ENCODE data around the gene SLC9C1. TPM values are rescaled to one million over a fixed set of nuclear protein-coding genes. Genes with fewer than 3 reads are reported as not detected.

Gene SLC9C1
- total RNA-seq, 1 donor from 2014 or later = not detected

GRCh38 chr3:112101916-112102315 is 192.1 kb downstream of the SLC9C1 start:
- Mint-ChIP-seq H3K4me1 (ENCODE audit: low read depth, unreplicated experiment) (no peaks in the 10 kb centered on the region), H3K4me3 (ENCODE audit: unreplicated experiment) (no peak overlapping the region), H3K9me3 (ENCODE audit: unreplicated experiment) (no peaks in the 10 kb centered on the region), H3K27me3 (ENCODE audit: unreplicated experiment) (no peaks in the 10 kb centered on the region), H3K27ac (ENCODE audit: unreplicated experiment) (no peak overlapping the region), H3K36me3 (ENCODE audit: unreplicated experiment) (no peaks in the 10 kb centered on the region)
- TF ChIP-seq CTCF (IDR thresholded peaks at IDR 0.05; ENCODE audit: partially characterized antibody, unreplicated experiment) = no peak
- no peak for DNase-seq

GRCh38 chr3:112097378-112097777 is 196.6 kb downstream of the SLC9C1 start:
- no peaks in the 10 kb centered on the region for H3K27me3 Mint-ChIP-seq (ENCODE audit: unreplicated experiment)
- no peaks in the 10 kb centered on the region for H3K36me3 Mint-ChIP-seq (ENCODE audit: unreplicated experiment)
- H3K4me1 Mint-ChIP-seq (ENCODE audit: low read depth, unreplicated experiment) = no peaks in the 10 kb centered on the region
- DNase-seq = no peak
- H3K4me3 Mint-ChIP-seq (ENCODE audit: unreplicated experiment) = no peak overlapping the region
- no peak overlapping the region for H3K27ac Mint-ChIP-seq (ENCODE audit: unreplicated experiment)
- TF ChIP-seq CTCF (IDR thresholded peaks at IDR 0.05; ENCODE audit: partially characterized antibody, unreplicated experiment) = no peak
- no peaks in the 10 kb centered on the region for H3K9me3 Mint-ChIP-seq (ENCODE audit: unreplicated experiment)

GRCh38 chr3:112096176-112096575 is 197.8 kb downstream of the SLC9C1 start:
- DNase-seq = no peak
- H3K4me1 Mint-ChIP-seq (ENCODE audit: low read depth, unreplicated experiment) = peaks cover under 1% of the 10 kb centered on the region
- no peaks in the 10 kb centered on the region for H3K27me3 Mint-ChIP-seq (ENCODE audit: unreplicated experiment)
- H3K4me3 Mint-ChIP-seq (ENCODE audit: unreplicated experiment) = no peak overlapping the region
- no peaks in the 10 kb centered on the region for H3K36me3 Mint-ChIP-seq (ENCODE audit: unreplicated experiment)
- no peak overlapping the region for H3K27ac Mint-ChIP-seq (ENCODE audit: unreplicated experiment)
- H3K9me3 Mint-ChIP-seq (ENCODE audit: unreplicated experiment) = no peaks in the 10 kb centered on the region
- no peak for TF ChIP-seq CTCF (IDR thresholded peaks at IDR 0.05; ENCODE audit: partially characterized antibody, unreplicated experiment)

- no peaks in the 10 kb centered on the region for H3K27me3 Mint-ChIP-seq (ENCODE audit: unreplicated experiment)
- DNase-seq = no peak
- no peaks in the 10 kb centered on the region for H3K9me3 Mint-ChIP-seq (ENCODE audit: unreplicated experiment)
- H3K27ac Mint-ChIP-seq (ENCODE audit: unreplicated experiment) = no peak overlapping the region
- no peaks in the 10 kb centered on the region for H3K36me3 Mint-ChIP-seq (ENCODE audit: unreplicated experiment)
- peaks cover 5% of the 10 kb centered on the region for H3K4me1 Mint-ChIP-seq (ENCODE audit: low read depth, unreplicated experiment)
- TF ChIP-seq CTCF (IDR thresholded peaks at IDR 0.05; ENCODE audit: partially characterized antibody, unreplicated experiment) = no peak
- no peak overlapping the region for H3K4me3 Mint-ChIP-seq (ENCODE audit: unreplicated experiment)
Observed at GRCh38 chr3:112095731-112096130, 198.3 kb downstream of the SLC9C1 start.

- Mint-ChIP-seq H3K36me3 (ENCODE audit: unreplicated experiment) (no peaks in the 10 kb centered on the region), H3K4me3 (ENCODE audit: unreplicated experiment) (no peak overlapping the region), H3K9me3 (ENCODE audit: unreplicated experiment) (no peaks in the 10 kb centered on the region), H3K27ac (ENCODE audit: unreplicated experiment) (no peak overlapping the region), H3K27me3 (ENCODE audit: unreplicated experiment) (peaks cover 2% of the 10 kb centered on the region), H3K4me1 (ENCODE audit: low read depth, unreplicated experiment) (peaks cover 10% of the 10 kb centered on the region)
- DNase-seq = no peak
- no peak for TF ChIP-seq CTCF (IDR thresholded peaks at IDR 0.05; ENCODE audit: partially characterized antibody, unreplicated experiment)
Observed at GRCh38 chr3:112093180-112093522, 200.9 kb downstream of the SLC9C1 start.

Data from glutamatergic neuron (in vitro differentiated cells).